GM21723 (cell line): Measurements from ENCODE around the gene ACADSB.

ENCODE experiments used
- ATAC-seq: cut with Tn5 transposase; IDR thresholded peaks from one replicate; pipeline ENCODE4 v1.9.1; 2021; ENCODE audit warnings: mild to moderate bottlenecking, moderate library complexity; ENCODE audit not compliant: unreplicated experiment

The ACADSB gene

GRCh38 chr10:123008355-123009104 lies at the start of gene ACADSB, which contains the start of gene IKZF5:
ACADSB (plus strand) TSS chr10:123009006; CDS start chr10:123009030, 24 bp downstream.
IKZF5 (minus strand) TSS chr10:123008795; CDS start chr10:122998625, 10,170 bp downstream.
- peak; percentile 83 for ATAC-seq

GRCh38 chr10:122962405-122962804 lies 46.4 kb upstream of the ACADSB start:
- ATAC-seq: no peak

GRCh38 chr10:122966879-122967278 lies 41.9 kb upstream of the ACADSB start:
- ATAC-seq: no peak

- ATAC-seq: no peak
These were observed 40.1 kb upstream of the ACADSB start for GRCh38 chr10:122968698-122969097.

GRCh38 chr10:122974023-122974422 lies 34.8 kb upstream of the ACADSB start:
- ATAC-seq: no peak

- no peak for ATAC-seq
These were observed 34.2 kb upstream of the ACADSB start for GRCh38 chr10:122974543-122975064.

- ATAC-seq: peak; percentile 97
These were observed 28.4 kb upstream of the ACADSB start, which contains the start of gene PSTK for GRCh38 chr10:122980209-122981065. PSTK (plus strand) TSS chr10:122980401; CDS start chr10:122980480, 79 bp downstream.

GRCh38 chr10:122981066-122981464 lies 27.7 kb upstream of the ACADSB start:
- no peak for ATAC-seq

GRCh38 chr10:122983898-122984297 lies 24.9 kb upstream of the ACADSB start:
- no peak for ATAC-seq

GRCh38 chr10:122984708-122985107 lies 24.1 kb upstream of the ACADSB start:
- no peak for ATAC-seq

GRCh38 chr10:122986335-122986734 lies 22.5 kb upstream of the ACADSB start:
- no peak for ATAC-seq

- no peak for ATAC-seq
These were observed 20.3 kb upstream of the ACADSB start for GRCh38 chr10:122988501-122988900.

GRCh38 chr10:122990278-122990677 lies 18.5 kb upstream of the ACADSB start:
- no peak for ATAC-seq

GRCh38 chr10:122992031-122992585 lies 16.7 kb upstream of the ACADSB start:
- no peak for ATAC-seq

GRCh38 chr10:122993797-122994336 lies 14.9 kb upstream of the ACADSB start:
- no peak for ATAC-seq

GRCh38 chr10:122995936-122996335 lies 12.9 kb upstream of the ACADSB start:
- no peak for ATAC-seq

- ATAC-seq: peak; percentile 59
These were observed 10.9 kb upstream of the ACADSB start for GRCh38 chr10:122997864-122998263.

- no peak for ATAC-seq
These were observed 10.4 kb upstream of the ACADSB start for GRCh38 chr10:122998360-122998917.

GRCh38 chr10:122998934-122999333 lies 9.9 kb upstream of the ACADSB start:
- ATAC-seq: no peak

GRCh38 chr10:122999347-122999746 lies 9.5 kb upstream of the ACADSB start:
- ATAC-seq: no peak

- ATAC-seq: no peak
These were observed 8.7 kb upstream of the ACADSB start for GRCh38 chr10:123000155-123000554.
